Nephron (organoid): ENCODE results near the gene SHMT2.
"Not testable (repeated sequence)": the region's sequence is repeated elsewhere in the genome, so short reads cannot be mapped to it uniquely, and the experiment has no call there.

Experiments used
- H3K27ac Mint-ChIP-seq, 3 experiments: 2 replicates each; pipeline ENCODE4 v1.8.0; 2020; ENCODE audit warnings: mixed read lengths in 3 of 3, mild to moderate bottlenecking in 2 of 3, moderate library complexity in 1 of 3
- H3K27me3 Mint-ChIP-seq: 2 replicates; pipeline ENCODE4 v1.8.0; 2021; ENCODE audit warnings: low read depth, mild to moderate bottlenecking, moderate library complexity, mixed read lengths
- H3K36me3 Mint-ChIP-seq: 2 replicates; pipeline ENCODE4 v1.8.0; 2020; ENCODE audit warnings: low read depth, mixed read lengths
- H3K4me1 Mint-ChIP-seq: 2 replicates; pipeline ENCODE4 v1.8.0; 2020; ENCODE audit warnings: mixed read lengths
- H3K4me3 Mint-ChIP-seq, 3 experiments: 2 replicates each; pipeline ENCODE4 v1.8.0; 2020; ENCODE audit warnings: mild to moderate bottlenecking in 3 of 3, mixed read lengths in 3 of 3, moderate library complexity in 2 of 3
- H3K9me3 Mint-ChIP-seq: 2 replicates; pipeline ENCODE4 v1.8.0; 2020; ENCODE audit warnings: mixed read lengths
- TF ChIP-seq, protein P1 (sequence below), 3 experiments: fragments of 200-600 bp; sonication (generic); IDR thresholded peaks; one replicate each; pipeline ENCODE4 v1.5.0; 2021; ENCODE audit warnings: antibody characterized with exemption in 3 of 3; ENCODE audit not compliant: unreplicated experiment in 3 of 3

The SHMT2 gene

GRCh38 chr12:57272337-57273151, 43.0 kb downstream of the SHMT2 start:
- TF ChIP-seq, protein P1, sequence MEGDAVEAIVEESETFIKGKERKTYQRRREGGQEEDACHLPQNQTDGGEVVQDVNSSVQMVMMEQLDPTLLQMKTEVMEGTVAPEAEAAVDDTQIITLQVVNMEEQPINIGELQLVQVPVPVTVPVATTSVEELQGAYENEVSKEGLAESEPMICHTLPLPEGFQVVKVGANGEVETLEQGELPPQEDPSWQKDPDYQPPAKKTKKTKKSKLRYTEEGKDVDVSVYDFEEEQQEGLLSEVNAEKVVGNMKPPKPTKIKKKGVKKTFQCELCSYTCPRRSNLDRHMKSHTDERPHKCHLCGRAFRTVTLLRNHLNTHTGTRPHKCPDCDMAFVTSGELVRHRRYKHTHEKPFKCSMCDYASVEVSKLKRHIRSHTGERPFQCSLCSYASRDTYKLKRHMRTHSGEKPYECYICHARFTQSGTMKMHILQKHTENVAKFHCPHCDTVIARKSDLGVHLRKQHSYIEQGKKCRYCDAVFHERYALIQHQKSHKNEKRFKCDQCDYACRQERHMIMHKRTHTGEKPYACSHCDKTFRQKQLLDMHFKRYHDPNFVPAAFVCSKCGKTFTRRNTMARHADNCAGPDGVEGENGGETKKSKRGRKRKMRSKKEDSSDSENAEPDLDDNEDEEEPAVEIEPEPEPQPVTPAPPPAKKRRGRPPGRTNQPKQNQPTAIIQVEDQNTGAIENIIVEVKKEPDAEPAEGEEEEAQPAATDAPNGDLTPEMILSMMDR (IDR thresholded peaks at IDR 0.05; ENCODE audit: unreplicated experiment in 3 of 3): no peak
- peaks cover 35% of the 10 kb centered on the region for H3K4me1 Mint-ChIP-seq
- H3K27me3 Mint-ChIP-seq: no peaks in the 10 kb centered on the region
- H3K9me3 Mint-ChIP-seq: no peaks in the 10 kb centered on the region
- H3K4me3 Mint-ChIP-seq: peak overlapping the region in 2 of 3 experiments; percentile 9 to 18
- peaks cover 69% of the 10 kb centered on the region for H3K36me3 Mint-ChIP-seq
- H3K27ac Mint-ChIP-seq: peak overlapping the region; percentile 60 to 86 (median 84)

DNA sequence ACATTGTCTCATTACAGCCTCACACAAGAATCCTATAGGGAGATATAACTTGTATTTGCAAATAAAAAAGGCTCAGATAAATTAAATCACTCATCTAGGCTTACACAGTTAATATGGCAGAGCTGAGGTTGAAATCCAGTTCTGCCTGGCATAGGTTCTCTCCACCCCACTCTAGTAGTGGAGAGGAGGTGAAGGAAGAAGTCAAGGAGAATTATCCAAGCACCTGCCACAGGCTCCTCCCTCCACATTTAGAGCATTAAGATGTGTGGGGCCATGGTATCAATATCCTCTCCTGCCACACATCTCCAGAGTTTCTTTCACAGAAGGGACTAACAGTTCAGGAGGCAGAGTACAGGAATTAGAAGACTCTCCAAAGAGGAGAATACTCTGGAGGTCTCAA, 44.0 kb downstream of the SHMT2 start:
- no peaks in the 10 kb centered on the region for H3K27me3 Mint-ChIP-seq
- H3K36me3 Mint-ChIP-seq: peaks cover 71% of the 10 kb centered on the region
- no peaks in the 10 kb centered on the region for H3K9me3 Mint-ChIP-seq
- H3K4me3 Mint-ChIP-seq: peak overlapping the region in 1 of 3 experiments; percentile 18
- TF ChIP-seq, protein P1 (IDR thresholded peaks at IDR 0.05; ENCODE audit: unreplicated experiment in 3 of 3): no peak
- peaks cover 35% of the 10 kb centered on the region for H3K4me1 Mint-ChIP-seq
- H3K27ac Mint-ChIP-seq: peak overlapping the region; percentile 60 to 86 (median 84)

- H3K9me3 Mint-ChIP-seq, H3K27ac Mint-ChIP-seq, H3K4me3 Mint-ChIP-seq, H3K27me3 Mint-ChIP-seq: not testable (repeated sequence)
- H3K4me1 Mint-ChIP-seq: peaks cover 35% of the 10 kb centered on the region
- peaks cover 77% of the 10 kb centered on the region for H3K36me3 Mint-ChIP-seq
These were observed 46.7 kb downstream of the SHMT2 start for GRCh38 chr12:57276233-57276632.

- H3K9me3 Mint-ChIP-seq: no peaks in the 10 kb centered on the region
- no peak overlapping the region for H3K4me3 Mint-ChIP-seq
- TF ChIP-seq, protein P1 (IDR thresholded peaks at IDR 0.05; ENCODE audit: unreplicated experiment in 3 of 3): peak in 2 of 3 experiments; percentile 18 to 31
- no peaks in the 10 kb centered on the region for H3K27me3 Mint-ChIP-seq
- no peak overlapping the region for H3K27ac Mint-ChIP-seq
- peaks cover 30% of the 10 kb centered on the region for H3K4me1 Mint-ChIP-seq
- H3K36me3 Mint-ChIP-seq: peaks cover 80% of the 10 kb centered on the region
These were observed 47.5 kb downstream of the SHMT2 start for GRCh38 chr12:57276935-57277563.

DNA sequence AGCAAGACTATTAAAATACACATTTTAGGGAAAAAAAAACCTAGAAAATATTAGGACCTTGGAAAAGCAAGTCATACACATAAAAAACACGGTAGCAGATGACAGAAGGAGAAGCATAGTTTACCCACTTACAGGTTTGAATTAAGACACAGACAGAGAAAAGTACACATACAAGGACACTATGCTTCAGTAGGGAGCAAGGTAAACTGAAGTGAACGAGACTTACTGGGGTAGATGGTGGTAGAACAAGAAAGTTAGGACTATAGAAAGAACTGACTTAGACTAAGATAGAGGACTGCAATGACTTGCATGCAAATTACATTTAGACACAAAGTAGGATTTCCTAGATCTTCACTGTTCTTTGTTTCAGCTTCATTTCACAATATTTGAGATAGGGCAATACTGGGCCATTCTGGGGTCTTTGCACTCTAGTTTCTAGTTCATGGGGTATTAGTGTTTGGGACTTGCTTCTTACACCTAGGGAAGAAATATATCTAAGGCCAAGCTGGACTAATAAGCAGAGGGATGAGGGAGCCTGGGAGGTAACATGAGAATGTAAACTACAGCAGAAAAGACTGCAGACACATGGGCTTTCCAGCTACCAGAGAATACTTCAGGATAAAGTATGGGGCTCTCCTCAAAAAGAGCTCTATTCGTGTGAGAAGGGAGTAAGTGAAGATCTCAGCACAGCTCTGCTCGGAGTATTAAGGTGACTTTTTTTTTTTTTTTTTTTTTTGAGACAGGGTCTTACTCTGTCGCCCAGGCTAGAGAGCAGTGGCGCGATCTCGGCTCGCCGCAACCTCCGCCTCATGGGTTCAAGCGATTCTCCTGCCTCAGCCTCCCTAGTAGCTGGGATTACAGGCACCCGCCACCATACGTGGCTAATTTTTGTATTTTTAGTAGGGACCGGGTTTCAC, 49.2 kb downstream of the SHMT2 start:
- peaks cover 86% of the 10 kb centered on the region for H3K36me3 Mint-ChIP-seq
- H3K9me3 Mint-ChIP-seq: no peaks in the 10 kb centered on the region
- peaks cover 13% of the 10 kb centered on the region for H3K4me1 Mint-ChIP-seq
- TF ChIP-seq, protein P1 (IDR thresholded peaks at IDR 0.05; ENCODE audit: unreplicated experiment in 3 of 3): no peak
- peak overlapping the region in 1 of 3 experiments; percentile 5 for H3K27ac Mint-ChIP-seq
- H3K4me3 Mint-ChIP-seq: no peak overlapping the region
- H3K27me3 Mint-ChIP-seq: no peaks in the 10 kb centered on the region
